ENCODE data around the gene MICA. TPM values are rescaled to one million over a fixed set of nuclear protein-coding genes. Genes with fewer than 3 reads are reported as not detected.
"Not testable (repeated sequence)": the region's sequence is repeated elsewhere in the genome, so short reads cannot be mapped to it uniquely, and the experiment has no call there.

Gene MICA
- total RNA-seq, 2 donors from 2014 or later = 16.1 to 22.8 TPM

- DNase-seq (ENCODE audit: low spot score) = no peak
- H3K4me1 ChIP-seq (replicated peaks) = no peaks in the 10 kb centered on the region
- intact Hi-C loops (cut with DNase I) = no loop called here
- TF ChIP-seq CTCF (IDR thresholded peaks at IDR 0.05) = no peak
- TF ChIP-seq POLR2AphosphoS5 (IDR thresholded peaks at IDR 0.05) = no peak
- no peak for TF ChIP-seq POLR2A (IDR thresholded peaks at IDR 0.05)
- H3K4me3 ChIP-seq = no peak overlapping the region
- 76% methylated on average over 7 of the region's 7 CpGs for WGBS
- H3K27me3 ChIP-seq (replicated peaks; ENCODE audit: insufficient read depth) = no peaks in the 10 kb centered on the region
- H3K36me3 ChIP-seq = no peaks in the 10 kb centered on the region
- H3K9me3 ChIP-seq = no peaks in the 10 kb centered on the region
- no peak overlapping the region for H3K27ac ChIP-seq
Observed at GRCh38 chr6:31395832-31396231, 7.6 kb upstream of the MICA start.

- Histone ChIP-seq H3K27ac (peak overlapping the region in 1 of 2 donors; percentile 5), H3K4me1 (replicated peaks) (no peaks in the 10 kb centered on the region), H3K36me3 (no peaks in the 10 kb centered on the region), H3K27me3 (replicated peaks; ENCODE audit: insufficient read depth) (no peaks in the 10 kb centered on the region), H3K9me3 (no peaks in the 10 kb centered on the region), H3K4me3 (no peak overlapping the region)
- TF ChIP-seq POLR2AphosphoS5 (IDR thresholded peaks at IDR 0.05) (peak; percentile 65), POLR2A (IDR thresholded peaks at IDR 0.05) (no peak), CTCF (IDR thresholded peaks at IDR 0.05) (peak; percentile 55 to 87 (median 80))
- peak; percentile 77 for DNase-seq (ENCODE audit: low spot score)
- WGBS = 41% methylated on average over 10 of the region's 11 CpGs
- intact Hi-C loops (cut with DNase I) = loop anchor here (1.0 kb wide), 1 partner anchor 45 kb away; no protein-coding TSS in a partner anchor
Observed at GRCh38 chr6:31396422-31397152, 6.8 kb upstream of the MICA start.

GRCh38 chr6:31397153-31397499 is 6.3 kb upstream of the MICA start:
- H3K9me3 ChIP-seq; H3K36me3 ChIP-seq; H3K4me3 ChIP-seq; DNase-seq (ENCODE audit: low spot score); H3K27me3 ChIP-seq (replicated peaks; ENCODE audit: insufficient read depth); H3K4me1 ChIP-seq (replicated peaks): not testable (repeated sequence)
- intact Hi-C loops (cut with DNase I) = loop anchor here (1.0 kb wide), 1 partner anchor 44 kb away; no protein-coding TSS in a partner anchor
- peak overlapping the region in 1 of 2 donors; percentile 5 for H3K27ac ChIP-seq
- 17% methylated on average over 8 of the region's 8 CpGs for WGBS

GRCh38 chr6:31397901-31398525 is 5.4 kb upstream of the MICA start:
- peak overlapping the region in 1 of 2 donors; percentile 5 for H3K27ac ChIP-seq
- no peak for DNase-seq (ENCODE audit: low spot score)
- intact Hi-C loops (cut with DNase I) = loop anchor here (1.0 kb wide), 1 partner anchor 43 kb away; no protein-coding TSS in a partner anchor

More at GRCh38 chr6:31397901-31398525, 5.4 kb upstream of the MICA start:
- Histone ChIP-seq H3K4me1 (replicated peaks) (no peaks in the 10 kb centered on the region), H3K27me3 (replicated peaks; ENCODE audit: insufficient read depth) (no peaks in the 10 kb centered on the region), H3K4me3 (no peak overlapping the region), H3K9me3 (no peaks in the 10 kb centered on the region), H3K36me3 (no peaks in the 10 kb centered on the region)
- WGBS = 60% methylated on average over 10 of the region's 10 CpGs
- TF ChIP-seq CTCF (IDR thresholded peaks at IDR 0.05) (no peak), POLR2A (IDR thresholded peaks at IDR 0.05) (no peak)
